GM20000 (cell line): ENCODE measurements around the gene NKD1.

Source experiments
- DNase-seq: peaks from one replicate; pipeline ENCODE4 v3.0.0; 2012; ENCODE audit warnings: low spot score
- TF ChIP-seq, protein P1 (sequence below): IDR thresholded peaks from 2 replicates; pipeline ENCODE4 v1.5.1; 2012; ENCODE audit warnings: mild to moderate bottlenecking, control low read depth; ENCODE audit errors: extremely low read depth, missing control alignments

NKD1 gene

DNA sequence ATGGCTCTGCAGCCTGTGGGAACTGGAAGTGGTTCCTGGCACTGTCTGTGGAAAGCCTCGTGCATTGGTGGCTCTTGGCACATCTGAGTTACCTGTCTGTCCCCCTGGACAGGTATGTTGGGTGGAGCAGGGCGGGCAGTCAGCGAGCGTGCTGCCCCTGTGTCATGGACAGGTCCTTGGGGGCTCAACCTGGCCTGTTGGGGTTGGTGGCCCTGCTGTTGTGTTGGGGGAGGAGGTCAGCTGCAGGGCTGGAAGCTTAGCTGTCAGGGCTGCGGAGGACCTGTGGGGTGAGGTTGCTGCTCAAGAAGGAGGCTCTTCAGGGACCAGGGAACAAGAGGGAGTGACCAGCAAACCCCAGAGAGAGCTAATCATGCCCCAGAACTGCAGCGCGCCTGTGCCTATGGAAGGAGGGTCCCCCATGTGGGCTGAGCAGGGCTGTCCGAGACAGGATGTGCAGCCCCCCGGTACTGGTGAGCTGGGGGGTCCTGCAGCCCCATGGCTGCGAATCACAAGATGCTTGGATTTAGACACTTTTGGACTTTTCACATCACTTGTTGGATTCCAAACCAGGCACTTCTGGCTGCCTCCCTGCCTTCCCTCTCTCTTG, 7.2 kb downstream of the NKD1 start:
- TF ChIP-seq, protein P1, sequence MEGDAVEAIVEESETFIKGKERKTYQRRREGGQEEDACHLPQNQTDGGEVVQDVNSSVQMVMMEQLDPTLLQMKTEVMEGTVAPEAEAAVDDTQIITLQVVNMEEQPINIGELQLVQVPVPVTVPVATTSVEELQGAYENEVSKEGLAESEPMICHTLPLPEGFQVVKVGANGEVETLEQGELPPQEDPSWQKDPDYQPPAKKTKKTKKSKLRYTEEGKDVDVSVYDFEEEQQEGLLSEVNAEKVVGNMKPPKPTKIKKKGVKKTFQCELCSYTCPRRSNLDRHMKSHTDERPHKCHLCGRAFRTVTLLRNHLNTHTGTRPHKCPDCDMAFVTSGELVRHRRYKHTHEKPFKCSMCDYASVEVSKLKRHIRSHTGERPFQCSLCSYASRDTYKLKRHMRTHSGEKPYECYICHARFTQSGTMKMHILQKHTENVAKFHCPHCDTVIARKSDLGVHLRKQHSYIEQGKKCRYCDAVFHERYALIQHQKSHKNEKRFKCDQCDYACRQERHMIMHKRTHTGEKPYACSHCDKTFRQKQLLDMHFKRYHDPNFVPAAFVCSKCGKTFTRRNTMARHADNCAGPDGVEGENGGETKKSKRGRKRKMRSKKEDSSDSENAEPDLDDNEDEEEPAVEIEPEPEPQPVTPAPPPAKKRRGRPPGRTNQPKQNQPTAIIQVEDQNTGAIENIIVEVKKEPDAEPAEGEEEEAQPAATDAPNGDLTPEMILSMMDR = no peak

DNA sequence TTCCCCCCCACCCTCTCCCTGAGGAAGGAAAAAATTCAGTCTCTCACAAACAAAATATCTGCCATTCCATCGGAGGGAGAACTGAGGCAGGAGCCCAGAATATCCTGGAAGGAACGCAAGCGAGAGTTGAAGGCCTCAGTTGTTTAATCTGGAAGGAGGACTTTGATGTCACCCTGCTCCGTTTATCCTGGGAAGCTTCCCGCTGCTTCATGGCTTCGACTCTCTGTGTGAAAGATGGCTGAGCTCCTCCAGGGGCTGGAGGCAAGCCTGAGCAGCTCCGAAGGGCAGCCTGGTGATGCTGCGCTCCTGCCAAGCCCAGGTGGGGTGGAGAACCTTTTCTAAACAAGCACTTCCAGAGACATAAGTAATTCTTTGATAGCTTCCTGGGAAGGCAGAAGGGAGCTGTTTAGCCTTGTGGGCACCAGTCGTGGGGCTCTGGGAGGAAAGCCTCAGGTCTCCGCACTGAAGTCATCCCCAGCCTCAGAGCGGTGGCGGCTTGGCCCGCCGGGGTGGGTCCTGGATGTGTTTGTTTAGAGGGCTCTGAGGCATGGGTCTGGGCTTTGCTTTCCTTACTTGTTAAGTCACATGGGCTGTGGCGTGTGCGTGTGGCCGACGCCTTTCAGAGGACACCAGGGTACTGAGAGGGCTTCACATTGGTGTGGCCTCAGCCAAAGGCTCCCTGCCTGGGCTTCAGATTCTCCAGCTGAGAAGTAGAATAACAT, 7.9 kb downstream of the NKD1 start:
- TF ChIP-seq, protein P1 = no peak
- DNase-seq = no peak

More for the DNA sequence above, 7.2 kb downstream of the NKD1 start:
- no peak for DNase-seq

DNA sequence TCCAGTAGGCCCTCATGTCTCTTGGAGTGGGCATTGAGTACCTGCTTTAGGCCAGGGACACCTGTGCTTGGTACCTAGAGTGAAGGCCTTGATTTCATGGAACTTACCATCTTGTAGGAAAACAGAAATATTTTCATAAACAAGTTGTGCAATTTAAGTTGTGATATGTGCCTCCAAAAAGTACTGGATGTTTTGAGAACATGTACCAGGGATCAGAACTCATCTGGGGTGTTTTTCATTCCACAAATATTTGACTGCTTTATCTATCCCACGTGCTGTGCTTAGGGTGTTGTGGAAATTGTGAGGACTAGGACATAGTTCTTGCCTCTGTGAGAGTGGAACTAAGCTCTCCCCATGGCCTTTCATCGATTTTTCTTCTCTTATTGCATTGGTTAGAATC, 8.8 kb downstream of the NKD1 start:
- DNase-seq = no peak
- TF ChIP-seq, protein P1 = no peak

DNA sequence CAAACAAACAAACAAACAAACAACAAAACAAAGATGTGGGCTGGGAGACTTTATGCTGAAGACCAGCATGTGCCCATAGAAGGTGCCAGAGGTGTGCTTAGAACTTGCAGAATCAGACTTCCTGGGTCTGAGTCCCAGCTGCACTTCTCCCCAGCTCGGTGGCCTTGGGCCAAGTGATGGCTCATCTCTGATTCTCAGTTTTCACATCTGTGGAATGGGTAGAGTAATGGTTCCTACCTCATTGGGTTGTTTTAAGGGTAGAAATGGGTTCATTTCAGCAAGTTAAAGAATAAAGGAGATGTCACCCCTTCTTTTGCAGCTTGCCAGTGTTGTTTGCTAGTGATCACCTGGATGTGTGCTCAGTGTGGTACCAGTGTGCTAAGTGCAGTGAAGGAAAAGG, 10.7 kb downstream of the NKD1 start:
- DNase-seq = no peak
- TF ChIP-seq, protein P1 = no peak

DNA sequence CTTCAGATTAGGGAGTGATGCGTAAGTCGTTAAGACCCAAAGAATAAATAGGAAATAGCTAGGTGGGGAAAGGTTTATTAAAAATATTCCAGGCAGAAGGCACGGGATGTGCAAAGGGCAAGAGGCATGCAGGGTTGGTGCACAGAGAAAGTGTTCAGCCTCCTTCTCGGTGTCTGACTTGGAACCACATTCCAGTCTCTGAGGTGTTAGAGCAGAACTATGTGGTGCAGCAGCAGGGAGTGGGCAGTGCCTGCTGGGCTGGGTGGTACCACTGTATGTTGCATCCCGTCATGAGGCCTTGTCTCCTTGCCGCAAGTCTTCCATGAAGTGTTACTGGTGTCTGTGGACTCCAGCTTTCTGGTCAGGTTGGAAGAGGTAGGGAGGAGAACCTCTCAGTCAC, 11.1 kb downstream of the NKD1 start:
- TF ChIP-seq, protein P1 = no peak
- no peak for DNase-seq

DNA sequence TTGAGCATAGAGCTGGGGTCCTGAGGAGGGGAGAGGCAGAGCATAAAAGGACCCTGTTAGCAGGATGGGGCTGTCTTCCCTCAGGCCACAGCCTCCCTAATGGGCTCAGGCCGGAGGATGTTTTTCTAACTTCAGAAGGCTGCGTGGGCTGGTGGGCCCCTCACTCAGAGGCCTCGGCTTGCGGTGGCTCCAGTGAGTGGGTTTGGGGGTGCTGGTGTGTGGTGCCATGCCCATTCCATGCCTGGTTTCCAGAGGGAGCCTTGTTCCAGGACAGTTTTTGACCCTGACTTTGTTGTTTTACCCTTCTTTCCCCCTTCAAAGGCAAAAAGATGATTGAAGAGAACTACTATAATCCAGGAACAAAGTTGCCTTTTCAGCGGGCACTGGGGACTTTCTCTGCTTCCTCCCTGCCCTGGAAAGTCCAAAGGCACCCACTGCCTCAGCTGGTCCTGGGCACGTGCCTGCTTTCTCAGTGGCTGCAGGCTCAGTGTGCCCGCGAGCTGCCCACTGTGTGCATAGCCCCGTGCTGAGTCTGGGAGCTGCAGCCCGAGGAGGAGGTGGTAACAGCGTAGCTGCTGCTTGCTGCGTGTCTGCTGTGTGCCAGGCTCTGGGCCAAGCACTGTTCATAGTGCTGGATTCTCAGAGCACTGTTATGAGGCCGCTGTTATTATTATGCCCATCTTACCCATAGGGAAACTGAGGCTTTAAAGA, 11.8 kb downstream of the NKD1 start:
- DNase-seq = no peak
- TF ChIP-seq, protein P1 = no peak
